AG04450 (cell line): ENCODE results near the gene PTPN3. TPM values are rescaled to one million over a fixed set of nuclear protein-coding genes. Genes with fewer than 3 reads are reported as not detected.
"Not testable (repeated sequence)": the region's sequence is repeated elsewhere in the genome, so short reads cannot be mapped to it uniquely, and the experiment has no call there.

Experiments
- CTCF ChIA-PET: fragments of 300-600, 350-600 bp; formaldehyde crosslinking; extraction: SDS; loops from one replicate; lab custom pipeline; 2022; ENCODE audit warnings: antibody characterized with exemption, inconsistent platforms; lab: Charles Lee
- POLR2A ChIA-PET: fragments of 350-600 bp; formaldehyde crosslinking; extraction: SDS; loops from one replicate; lab custom pipeline; 2021; ENCODE audit warnings: antibody characterized with exemption, inconsistent platforms; lab: Yijun Ruan, JAX
- DNase-seq: peaks from one replicate; pipeline ENCODE4 v3.0.0-alpha.2; 2011; ENCODE audit warnings: low read depth, low spot score
- H3K27ac ChIP-seq: one replicate; pipeline ENCODE4 v1.5.1; 2012; ENCODE audit warnings: low read depth, low read length, control low read depth
- H3K27me3 ChIP-seq: one replicate; pipeline ENCODE4 v1.6.0; 2012; ENCODE audit warnings: low read length; ENCODE audit not compliant: control insufficient read depth, insufficient read depth
- H3K4me3 ChIP-seq: 2 replicates; pipeline ENCODE4 v1.5.1; 2011; ENCODE audit warnings: mild to moderate bottlenecking, low read depth, low read length, control low read depth
- H3K9me3 ChIP-seq: 2 replicates; pipeline ENCODE4 v1.5.1; 2012; ENCODE audit warnings: low read length; ENCODE audit not compliant: control insufficient read depth, insufficient read depth
- CTCF ChIP-seq: IDR thresholded peaks from 2 replicates; pipeline ENCODE4 v1.5.1; 2011; ENCODE audit warnings: low read depth, low read length, control low read depth, inconsistent platforms
- polyA plus RNA-seq: library from polyadenylated mRNA; depleted of rRNA; stranded (reverse); fragments of >200 nt; gene quantifications from 2 replicates; pipeline ENCODE4 v1.2.3, GENCODE V29; 2011

Gene PTPN3
- polyA plus RNA-seq, 1 experiment: 1.4 TPM

- H3K9me3 ChIP-seq: no peaks in the 10 kb centered on the region
- POLR2A ChIA-PET: no interaction called here
Measured at GRCh38 chr9:109341561-109341960, 156.5 kb downstream of the PTPN3 start.

GRCh38 chr9:109340979-109341378, 157.1 kb downstream of the PTPN3 start:
- DNase-seq, POLR2A ChIA-PET, H3K9me3 ChIP-seq, CTCF ChIA-PET, H3K27me3 ChIP-seq, H3K27ac ChIP-seq, H3K4me3 ChIP-seq: not testable (repeated sequence)

More at GRCh38 chr9:109341561-109341960, 156.5 kb downstream of the PTPN3 start:
- no peak for TF ChIP-seq CTCF
- Histone ChIP-seq H3K27ac (no peak overlapping the region), H3K4me3 (no peak overlapping the region), H3K27me3 (no peaks in the 10 kb centered on the region)
- CTCF ChIA-PET: interaction anchor here (1.0 kb wide), 1 partner anchor 129 kb away, joined by 4 read pairs; no protein-coding TSS in a partner anchor
- DNase-seq: no peak

- DNase-seq: no peak
- POLR2A ChIA-PET: no interaction called here
- TF ChIP-seq CTCF: no peak
- Histone ChIP-seq H3K27me3 (peaks cover 3% of the 10 kb centered on the region), H3K9me3 (no peaks in the 10 kb centered on the region), H3K27ac (no peak overlapping the region), H3K4me3 (no peak overlapping the region)
- CTCF ChIA-PET: no interaction called here
Measured at GRCh38 chr9:109336409-109336808, 161.7 kb downstream of the PTPN3 start.

DNA sequence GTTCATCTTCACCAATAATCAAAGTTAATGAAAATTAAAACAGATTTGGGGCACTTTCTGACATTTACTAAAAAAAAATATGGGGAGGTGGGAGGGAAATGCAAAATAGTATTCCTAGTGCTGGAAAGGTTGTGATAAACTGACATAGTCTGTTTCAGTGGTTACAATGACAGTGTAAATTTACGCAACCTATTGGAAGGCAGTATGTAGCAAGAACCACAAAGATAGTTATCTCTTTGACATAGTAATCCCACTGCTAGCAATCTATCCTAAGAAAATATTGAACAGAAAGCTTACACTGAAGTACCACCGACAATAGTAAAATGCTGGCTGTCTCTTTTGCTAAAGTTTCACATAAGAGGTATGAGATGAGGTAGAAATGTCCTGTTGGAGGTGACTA, 162.2 kb downstream of the PTPN3 start:
- no peak for DNase-seq
- Histone ChIP-seq H3K9me3 (no peaks in the 10 kb centered on the region), H3K27ac (no peak overlapping the region), H3K27me3 (peaks cover 3% of the 10 kb centered on the region), H3K4me3 (no peak overlapping the region)
- CTCF ChIA-PET: no interaction called here
- POLR2A ChIA-PET: no interaction called here
- no peak for TF ChIP-seq CTCF

DNA sequence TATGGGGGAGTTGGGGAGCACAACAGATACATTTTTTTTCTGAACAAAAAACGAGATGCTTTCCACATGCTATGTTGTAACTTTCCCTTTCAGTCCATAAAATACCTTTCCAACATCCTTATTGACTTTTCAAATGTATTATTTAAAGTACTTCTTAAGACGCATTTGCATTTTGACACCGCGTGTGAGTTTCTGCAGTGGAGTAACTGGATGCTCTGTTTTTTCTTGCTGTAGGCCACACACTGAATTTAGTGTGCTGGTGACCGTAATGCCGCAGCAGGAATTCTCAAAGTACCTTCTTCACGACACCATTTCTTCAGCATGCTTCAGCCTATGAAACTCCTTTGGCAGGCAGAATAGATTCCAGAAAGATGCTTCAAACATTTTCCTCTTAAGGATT, 163.0 kb downstream of the PTPN3 start:
- Histone ChIP-seq H3K27ac (no peak overlapping the region), H3K27me3 (peaks cover 3% of the 10 kb centered on the region), H3K4me3 (no peak overlapping the region), H3K9me3 (no peaks in the 10 kb centered on the region)
- no peak for DNase-seq
- ChIA-PET POLR2A (no interaction called here), CTCF (no interaction called here)
- no peak for TF ChIP-seq CTCF

- no peaks in the 10 kb centered on the region for H3K9me3 ChIP-seq
- no peak overlapping the region for H3K4me3 ChIP-seq
- no peak overlapping the region for H3K27ac ChIP-seq
- peaks cover 1% of the 10 kb centered on the region for H3K27me3 ChIP-seq
- ChIA-PET CTCF (no interaction called here), POLR2A (no interaction called here)
- no peak for DNase-seq
- TF ChIP-seq CTCF: no peak
Measured at GRCh38 chr9:109331353-109331752, 166.8 kb downstream of the PTPN3 start.
